Measurements from ENCODE around the gene PIAS4. TPM values are rescaled to one million over a fixed set of nuclear protein-coding genes. Genes with fewer than 3 reads are reported as not detected.

Gene PIAS4
- total and polyA plus RNA-seq, 9 of the 15 experiments (the other 6 are each of a cell fraction or from before 2014, with no cell fraction given), result 0.27 to 34.9 (median 14.4) TPM

DNA sequence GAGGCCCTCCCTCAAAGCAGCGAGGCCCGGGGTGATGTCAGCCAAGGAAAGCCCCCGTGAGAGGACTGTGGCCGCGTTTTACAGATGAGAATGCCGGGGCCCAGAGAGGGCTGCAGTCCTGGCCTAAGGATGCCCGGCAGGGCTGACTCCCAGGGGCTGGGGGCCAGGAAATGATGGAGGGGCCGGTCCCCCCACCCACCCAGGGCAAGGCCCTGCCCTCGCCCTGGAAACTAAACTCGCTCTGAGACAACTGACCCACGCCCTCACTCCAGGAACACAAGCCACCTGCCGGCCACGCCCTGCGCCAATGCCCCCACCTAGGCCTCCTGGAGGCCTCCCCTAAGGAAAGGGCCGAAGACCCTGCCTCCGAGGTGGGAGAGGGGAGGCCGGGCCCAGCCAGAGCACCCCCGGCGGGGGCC, 51.9 kb downstream of the PIAS4 start:
- Histone ChIP-seq H3K4me2 (ENCODE audit: insufficient read depth, low read length) (peak overlapping the region; percentile 66), H3K36me3 (ENCODE audit: control insufficient read depth, insufficient read depth, low read length) (peaks cover 85% of the 10 kb centered on the region; the same call in 2 of the 3 replicates), H4K20me1 (replicated peaks; ENCODE audit: control insufficient read depth, insufficient read depth, low read length) (peaks cover 64% of the 10 kb centered on the region), H3K9ac (ENCODE audit: insufficient read depth in 1 of 2, low read depth in 2 of 2, low read length in 2 of 2) (peak overlapping the region; percentile 76 to 95; a peak in 3 of 4 replicates), H3K27me3 (ENCODE audit: control insufficient read depth in 2 of 2, insufficient read depth in 2 of 2, low read length in 2 of 2) (no peaks in the 10 kb centered on the region), H3K4me3 (peak overlapping the region; percentile 33), H3K9me3 (replicated peaks; ENCODE audit: control insufficient read depth, insufficient read depth, low read depth, low read length) (no peaks in the 10 kb centered on the region; the same call in 1 of the 2 replicates), H3K9me1 (ENCODE audit: control insufficient read depth, insufficient read depth, low read length) (peaks cover 20% of the 10 kb centered on the region), H2AFZ (ENCODE audit: low read depth, low read length) (no peak overlapping the region), H3K4me1 (replicated peaks in 1 of 2; ENCODE audit: control insufficient read depth in 2 of 2, insufficient read depth in 2 of 2, low read length in 2 of 2) (peaks cover 36 to 70% of the 10 kb centered on the region in 2 experiments; a peak in 4 of 5 replicates), H3K27ac (ENCODE audit: extremely low read depth, low read depth, low read length) (peak overlapping the region; percentile 88; the same call in 2 of the 3 replicates), H3K79me2 (ENCODE audit: control insufficient read depth, insufficient read depth, low read length) (peaks cover 99% of the 10 kb centered on the region)
- POLR2A ChIA-PET, result interaction anchor here (0.6 kb wide), 2 partner anchors 42 to 144 kb away, joined by 3 to 4 read pairs; no protein-coding TSS in a partner anchor
- WGBS (ENCODE audit: insufficient coverage, low coverage, missing lambda C conversion rate), result 42% methylated on average over 14 of the region's 19 CpGs
- FAIRE-seq, result no peak
- intact Hi-C loops (cut with micrococcal nuclease) (no loop called here), in situ Hi-C loops (cut with MboI) (no loop called here)
- peak in 1 of 4 experiments; percentile 28 for DNase-seq (ENCODE audit: extremely low read depth in 1 of 4, low spot score in 3 of 4)
- no TSS peak for BruUV-seq (replicated peaks)
- no peak for ATAC-seq
- CTCF ChIA-PET (ENCODE audit: low intra/inter-chr PET ratio), result no interaction called here
- no peak for TF ChIP-seq TAL1 (IDR thresholded peaks at IDR 0.05)
- TF ChIP-seq ATF6 (CRISPR knock-in tag; IDR thresholded peaks at IDR 0.05), result no peak
- TF ChIP-seq RNF2 (IDR thresholded peaks at IDR 0.05), result no peak
- TF ChIP-seq RBM25 (IDR thresholded peaks at IDR 0.05; ENCODE audit: low read depth, low read length, severe bottlenecking), result no peak
- TF ChIP-seq, protein P1, sequence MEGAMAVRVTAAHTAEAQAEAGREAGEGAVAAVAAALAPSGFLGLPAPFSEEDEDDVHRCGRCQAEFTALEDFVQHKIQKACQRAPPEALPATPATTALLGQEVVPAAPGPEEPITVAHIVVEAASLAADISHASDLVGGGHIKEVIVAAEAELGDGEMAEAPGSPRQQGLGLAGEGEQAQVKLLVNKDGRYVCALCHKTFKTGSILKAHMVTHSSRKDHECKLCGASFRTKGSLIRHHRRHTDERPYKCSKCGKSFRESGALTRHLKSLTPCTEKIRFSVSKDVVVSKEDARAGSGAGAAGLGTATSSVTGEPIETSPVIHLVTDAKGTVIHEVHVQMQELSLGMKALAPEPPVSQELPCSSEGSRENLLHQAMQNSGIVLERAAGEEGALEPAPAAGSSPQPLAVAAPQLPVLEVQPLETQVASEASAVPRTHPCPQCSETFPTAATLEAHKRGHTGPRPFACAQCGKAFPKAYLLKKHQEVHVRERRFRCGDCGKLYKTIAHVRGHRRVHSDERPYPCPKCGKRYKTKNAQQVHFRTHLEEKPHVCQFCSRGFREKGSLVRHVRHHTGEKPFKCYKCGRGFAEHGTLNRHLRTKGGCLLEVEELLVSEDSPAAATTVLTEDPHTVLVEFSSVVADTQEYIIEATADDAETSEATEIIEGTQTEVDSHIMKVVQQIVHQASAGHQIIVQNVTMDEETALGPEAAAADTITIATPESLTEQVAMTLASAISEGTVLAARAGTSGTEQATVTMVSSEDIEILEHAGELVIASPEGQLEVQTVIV (CRISPR knock-in tag; IDR thresholded peaks at IDR 0.05; ENCODE audit: borderline replicate concordance), result no peak
- TF ChIP-seq HDAC3 (IDR thresholded peaks at IDR 0.05; ENCODE audit: borderline replicate concordance, partially characterized antibody), result no peak
- no peak for TF ChIP-seq SMC3 (conservative IDR thresholded peaks at IDR 0.05; ENCODE audit: insufficient read depth, low read depth, low read length)
- TF ChIP-seq SIRT6 (IDR thresholded peaks at IDR 0.05; ENCODE audit: low read depth, low read length), result no peak
- TF ChIP-seq ZNF134 (CRISPR knock-in tag; conservative IDR thresholded peaks at IDR 0.05), result no peak
- TF ChIP-seq RBM39 (optimal IDR thresholded peaks at IDR 0.05; ENCODE audit: low read depth, low read length), result no peak
- no peak for TF ChIP-seq E2F3 (CRISPR knock-in tag; IDR thresholded peaks at IDR 0.05)
- no peak for TF ChIP-seq PURB (CRISPR knock-in tag; IDR thresholded peaks at IDR 0.05; ENCODE audit: low read depth)
- TF ChIP-seq RB1 (IDR thresholded peaks at IDR 0.05; ENCODE audit: low read depth), result no peak
- no peak for TF ChIP-seq ETS2 (tag; IDR thresholded peaks at IDR 0.05; ENCODE audit: borderline replicate concordance, poor library complexity, severe bottlenecking)
- TF ChIP-seq TBL1XR1 (IDR thresholded peaks at IDR 0.05; ENCODE audit: low read length in 2 of 2), result no peak
- TF ChIP-seq SMAD3 (CRISPR knock-in tag; conservative IDR thresholded peaks at IDR 0.05), result no peak
- TF ChIP-seq RBM34 (IDR thresholded peaks at IDR 0.05; ENCODE audit: borderline replicate concordance, insufficient read depth, low read length), result no peak
- TF ChIP-seq TFE3 (CRISPR knock-in tag; IDR thresholded peaks at IDR 0.05), result no peak
